Astrocyte (in vitro differentiated cells and primary cell): Measurements from ENCODE around the gene SPSB2. TPM values are rescaled to one million over a fixed set of nuclear protein-coding genes. Genes with fewer than 3 reads are reported as not detected.

Experiments
- DNase-seq: peaks from one replicate; pipeline ENCODE4 v3.0.0-alpha.2; 2010; ENCODE audit warnings: low read depth
- FAIRE-seq: peaks from 2 replicates; lab custom pipeline; 2011; peaks lifted over from hg19 to GRCh38; lab: Jason Lieb, UNC
- H2AFZ ChIP-seq: 2 replicates; pipeline ENCODE4 v1.6.0; 2012; ENCODE audit warnings: low read depth, low read length, inconsistent platforms
- H3K27ac ChIP-seq: 2 replicates; pipeline ENCODE4 v1.5.1; 2011; ENCODE audit warnings: low read depth, low read length, inconsistent platforms
- H3K27me3 ChIP-seq: 2 replicates; pipeline ENCODE4 v1.6.0; 2011; ENCODE audit warnings: low read length, inconsistent platforms; ENCODE audit not compliant: insufficient read depth
- H3K36me3 ChIP-seq: 2 replicates; pipeline ENCODE4 v1.5.1; 2011; ENCODE audit warnings: low read length, inconsistent platforms; ENCODE audit not compliant: insufficient read depth
- H3K4me1 ChIP-seq: 2 replicates; pipeline ENCODE4 v1.5.1; 2011; ENCODE audit warnings: low read length, inconsistent platforms; ENCODE audit not compliant: insufficient read depth
- H3K4me2 ChIP-seq: 2 replicates; pipeline ENCODE4 v1.6.0; 2012; ENCODE audit warnings: low read length, inconsistent platforms
- H3K4me3 ChIP-seq: 2 replicates; pipeline ENCODE4 v1.5.1; 2011; ENCODE audit warnings: low read depth, mild to moderate bottlenecking, low read length, inconsistent platforms; ENCODE audit not compliant: insufficient read depth
- H3K79me2 ChIP-seq: 2 replicates; pipeline ENCODE4 v1.6.0; 2012; ENCODE audit warnings: mild to moderate bottlenecking, low read length, inconsistent platforms; ENCODE audit not compliant: insufficient read depth
- H3K9ac ChIP-seq: 2 replicates; pipeline ENCODE4 v1.6.0; 2012; ENCODE audit warnings: mild to moderate bottlenecking, low read length, inconsistent platforms
- H3K9me3 ChIP-seq: 2 replicates; pipeline ENCODE4 v1.5.1; 2012; ENCODE audit warnings: low read depth, mild to moderate bottlenecking, low read length, inconsistent platforms; ENCODE audit not compliant: insufficient read depth
- H4K20me1 ChIP-seq: 2 replicates; pipeline ENCODE4 v1.6.0; 2012; ENCODE audit warnings: low read length, inconsistent platforms; ENCODE audit not compliant: insufficient read depth
- H3K27ac Mint-ChIP-seq: one replicate; pipeline ENCODE4 v1.8.0; 2021; ENCODE audit warnings: mild to moderate bottlenecking, mixed read lengths; ENCODE audit not compliant: unreplicated experiment
- H3K27me3 Mint-ChIP-seq: one replicate; pipeline ENCODE4 v1.8.0; 2021; ENCODE audit warnings: low read depth, mixed read lengths; ENCODE audit not compliant: unreplicated experiment
- H3K36me3 Mint-ChIP-seq: one replicate; pipeline ENCODE4 v1.8.0; 2021; ENCODE audit warnings: low read depth, mixed read lengths; ENCODE audit not compliant: unreplicated experiment
- H3K4me1 Mint-ChIP-seq: one replicate; pipeline ENCODE4 v1.8.0; 2021; ENCODE audit warnings: low read depth, mixed read lengths; ENCODE audit not compliant: unreplicated experiment
- H3K4me3 Mint-ChIP-seq: one replicate; pipeline ENCODE4 v1.8.0; 2021; ENCODE audit warnings: mild to moderate bottlenecking, moderate library complexity, mixed read lengths; ENCODE audit not compliant: unreplicated experiment
- H3K9me3 Mint-ChIP-seq: one replicate; pipeline ENCODE4 v1.8.0; 2021; ENCODE audit warnings: mild to moderate bottlenecking, mixed read lengths; ENCODE audit not compliant: unreplicated experiment
- CTCF ChIP-seq: IDR thresholded peaks from 2 replicates; pipeline ENCODE4 v1.5.1; 2011; ENCODE audit warnings: low read depth, mild to moderate bottlenecking, inconsistent platforms, low read length, moderate library complexity; ENCODE audit not compliant: insufficient read depth
- EZH2 ChIP-seq: IDR thresholded peaks from 2 replicates; pipeline ENCODE4 v1.6.1; 2012; ENCODE audit warnings: mild to moderate bottlenecking, low read length, inconsistent platforms; ENCODE audit not compliant: insufficient read depth
- total RNA-seq: library from RNA; stranded (reverse); gene quantifications from 2 replicates; pipeline ENCODE4 v1.2.1, GENCODE V29; 2021

The SPSB2 gene
- total RNA-seq, 1 donor from 2014 or later, result 4.9 TPM

GRCh38 chr12:6916426-6917200, 43.5 kb upstream of the SPSB2 start:
- peaks cover 15% of the 10 kb centered on the region for H3K4me1 Mint-ChIP-seq
- TF ChIP-seq CTCF (no peak), EZH2 (no peak)
- H3K9me3 Mint-ChIP-seq, result no peaks in the 10 kb centered on the region
- peak overlapping the region; percentile 94 for H3K27ac Mint-ChIP-seq
- no peak for FAIRE-seq
- peaks cover 2% of the 10 kb centered on the region for H3K36me3 ChIP-seq
- no peak overlapping the region for H3K4me3 ChIP-seq
- DNase-seq, result no peak
- peaks cover 2% of the 10 kb centered on the region for H3K27me3 Mint-ChIP-seq
- H3K27me3 ChIP-seq, result no peaks in the 10 kb centered on the region
- H3K9me3 ChIP-seq, result no peaks in the 10 kb centered on the region
- no peaks in the 10 kb centered on the region for H3K79me2 ChIP-seq
- H3K36me3 Mint-ChIP-seq, result peaks cover 10% of the 10 kb centered on the region
- peaks cover 25% of the 10 kb centered on the region for H3K4me1 ChIP-seq
- no peak overlapping the region for H2AFZ ChIP-seq
- no peak overlapping the region for H3K27ac ChIP-seq
- peak overlapping the region; percentile 53 for H3K4me2 ChIP-seq
- no peak overlapping the region for H3K9ac ChIP-seq
- no peaks in the 10 kb centered on the region for H4K20me1 ChIP-seq
- H3K4me3 Mint-ChIP-seq, result peak overlapping the region; percentile 75

- Histone ChIP-seq H3K27ac (no peak overlapping the region), H2AFZ (no peak overlapping the region), H3K4me2 (peak overlapping the region; percentile 97), H3K4me1 (peaks cover 25% of the 10 kb centered on the region), H3K27me3 (no peaks in the 10 kb centered on the region), H4K20me1 (no peaks in the 10 kb centered on the region), H3K79me2 (no peaks in the 10 kb centered on the region), H3K9ac (no peak overlapping the region), H3K36me3 (peaks cover 2% of the 10 kb centered on the region), H3K4me3 (no peak overlapping the region), H3K9me3 (no peaks in the 10 kb centered on the region)
- TF ChIP-seq EZH2 (no peak), CTCF (no peak)
- H3K9me3 Mint-ChIP-seq, result no peaks in the 10 kb centered on the region
- DNase-seq (no peak), FAIRE-seq (no peak)
- H3K27ac Mint-ChIP-seq, result peak overlapping the region; percentile 41
- H3K27me3 Mint-ChIP-seq, result peaks cover 5% of the 10 kb centered on the region
- H3K36me3 Mint-ChIP-seq, result peaks cover 7% of the 10 kb centered on the region
- H3K4me1 Mint-ChIP-seq, result peaks cover 15% of the 10 kb centered on the region
- H3K4me3 Mint-ChIP-seq, result peak overlapping the region; percentile 89
These were observed 42.7 kb upstream of the SPSB2 start for GRCh38 chr12:6915789-6916285.
